HEK293 (cell line): ENCODE data around the gene FCHO2.

Experiments used
- BCL11A ChIP-seq: fragments of 450-650 bp; formaldehyde crosslinking; IDR thresholded peaks from 2 replicates; pipeline ENCODE4 v1.5.1; 2016; ENCODE audit warnings: low read depth, missing biosample characterization, missing genetic modification characterization
- BCL11B ChIP-seq: fragments of 450-650 bp; formaldehyde crosslinking; IDR thresholded peaks from 2 replicates; pipeline ENCODE4 v1.5.1; 2016; ENCODE audit warnings: low read depth, missing biosample characterization, missing genetic modification characterization
- EGR2 ChIP-seq: fragments of 450-650 bp; formaldehyde crosslinking; IDR thresholded peaks from 2 replicates; pipeline ENCODE4 v1.5.1; 2016; ENCODE audit warnings: low read depth, missing biosample characterization, missing genetic modification characterization
- IKZF3 ChIP-seq: fragments of 450-650 bp; IDR thresholded peaks from 2 replicates; pipeline ENCODE4 v1.5.0; 2018; ENCODE audit warnings: missing biosample characterization, mild to moderate bottlenecking, missing genetic modification characterization, moderate library complexity
- KLF9 ChIP-seq: fragments of 450-650 bp; formaldehyde crosslinking; IDR thresholded peaks from 2 replicates; pipeline ENCODE4 v1.5.1; 2016; ENCODE audit warnings: missing biosample characterization, missing genetic modification characterization, low read depth
- SP2 ChIP-seq: fragments of 450-650 bp; formaldehyde crosslinking; IDR thresholded peaks from 2 replicates; pipeline ENCODE4 v1.5.1; 2016; ENCODE audit warnings: missing biosample characterization, missing genetic modification characterization
- TCF7L2 ChIP-seq: IDR thresholded peaks from 2 replicates; pipeline ENCODE4 v1.6.1; 2011; ENCODE audit warnings: low read depth, mild to moderate bottlenecking, inconsistent platforms, low read length, moderate library complexity, borderline replicate concordance
- TRIM28 ChIP-seq: IDR thresholded peaks from 2 replicates; pipeline ENCODE4 v1.6.1; 2011; ENCODE audit warnings: low read length, control low read depth, borderline replicate concordance
- ZBTB8A ChIP-seq: fragments of 450-650 bp; formaldehyde crosslinking; IDR thresholded peaks from 2 replicates; pipeline ENCODE4 v1.5.1; 2016; ENCODE audit warnings: missing biosample characterization, missing genetic modification characterization
- ZFP3 ChIP-seq: fragments of 450-650 bp; formaldehyde crosslinking; IDR thresholded peaks from 2 replicates; pipeline ENCODE4 v1.5.1; 2016; ENCODE audit warnings: low read depth, missing biosample characterization, missing genetic modification characterization
- ZFP41 ChIP-seq: fragments of 450-650 bp; formaldehyde crosslinking; IDR thresholded peaks from 2 replicates; pipeline ENCODE4 v1.5.1; 2016; ENCODE audit warnings: missing biosample characterization, missing genetic modification characterization, borderline replicate concordance
- ZNF10 ChIP-seq: fragments of 450-650 bp; formaldehyde crosslinking; IDR thresholded peaks from 2 replicates; pipeline ENCODE4 v1.5.1; 2017; ENCODE audit warnings: missing biosample characterization, missing genetic modification characterization
- ZNF19 ChIP-seq: fragments of 450-650 bp; formaldehyde crosslinking; IDR thresholded peaks from 2 replicates; pipeline ENCODE4; 2016; ENCODE audit warnings: missing biosample characterization, missing genetic modification characterization, low read depth
- ZNF266 ChIP-seq: fragments of 450-650 bp; formaldehyde crosslinking; IDR thresholded peaks from 2 replicates; pipeline ENCODE4 v1.5.1; 2016; ENCODE audit warnings: missing biosample characterization, missing genetic modification characterization, low read depth
- ZNF292 ChIP-seq: fragments of 450-650 bp; formaldehyde crosslinking; IDR thresholded peaks from 2 replicates; pipeline ENCODE4 v1.5.1; 2016; ENCODE audit warnings: low read depth, missing biosample characterization, missing genetic modification characterization, borderline replicate concordance
- ZNF341 ChIP-seq: fragments of 450-650 bp; formaldehyde crosslinking; IDR thresholded peaks from 2 replicates; pipeline ENCODE4; 2016; ENCODE audit warnings: low read depth, missing biosample characterization, missing genetic modification characterization
- ZNF416 ChIP-seq: fragments of 450-650 bp; formaldehyde crosslinking; IDR thresholded peaks from 2 replicates; pipeline ENCODE4 v1.5.1; 2016; ENCODE audit warnings: missing biosample characterization, missing genetic modification characterization
- ZNF423 ChIP-seq: fragments of 450-650 bp; formaldehyde crosslinking; IDR thresholded peaks from 2 replicates; pipeline ENCODE4 v1.5.1; 2016; ENCODE audit warnings: missing biosample characterization, missing genetic modification characterization
- ZNF433 ChIP-seq: fragments of 450-650 bp; formaldehyde crosslinking; IDR thresholded peaks from 2 replicates; pipeline ENCODE4 v1.5.1; 2016; ENCODE audit warnings: missing biosample characterization, missing genetic modification characterization, low read depth
- ZNF48 ChIP-seq: fragments of 450-650 bp; formaldehyde crosslinking; IDR thresholded peaks from 2 replicates; pipeline ENCODE4 v1.5.1; 2016; ENCODE audit warnings: missing biosample characterization, missing genetic modification characterization
- ZNF558 ChIP-seq: fragments of 450-650 bp; formaldehyde crosslinking; IDR thresholded peaks from 2 replicates; pipeline ENCODE4 v1.5.1; 2016; ENCODE audit warnings: missing biosample characterization, missing genetic modification characterization
- ZNF585B ChIP-seq: fragments of 450-650 bp; formaldehyde crosslinking; IDR thresholded peaks from 2 replicates; pipeline ENCODE4 v1.5.1; 2016; ENCODE audit warnings: missing biosample characterization, missing genetic modification characterization
- ZNF658 ChIP-seq: fragments of 450-650 bp; formaldehyde crosslinking; IDR thresholded peaks from 2 replicates; pipeline ENCODE4; 2016; ENCODE audit warnings: missing biosample characterization, missing genetic modification characterization
- ZNF677 ChIP-seq: fragments of 450-650 bp; IDR thresholded peaks from 2 replicates; pipeline ENCODE4 v1.5.0; 2018; ENCODE audit warnings: missing biosample characterization, mild to moderate bottlenecking, missing genetic modification characterization, moderate library complexity
- ZNF76 ChIP-seq: fragments of 450-650 bp; formaldehyde crosslinking; IDR thresholded peaks from 2 replicates; pipeline ENCODE4; 2016; ENCODE audit warnings: low read depth, missing biosample characterization, missing genetic modification characterization, borderline replicate concordance
- ZSCAN23 ChIP-seq: fragments of 450-650 bp; formaldehyde crosslinking; IDR thresholded peaks from 2 replicates; pipeline ENCODE4 v1.5.1; 2016; ENCODE audit warnings: missing biosample characterization, missing genetic modification characterization
- ZSCAN30 ChIP-seq: fragments of 450-650 bp; IDR thresholded peaks from 2 replicates; pipeline ENCODE4 v1.5.1; 2018; ENCODE audit warnings: missing biosample characterization, mild to moderate bottlenecking, missing genetic modification characterization, moderate library complexity
- ZXDB ChIP-seq: fragments of 450-650 bp; formaldehyde crosslinking; IDR thresholded peaks from 2 replicates; pipeline ENCODE4 v1.5.1; 2016; ENCODE audit warnings: missing biosample characterization, missing genetic modification characterization
- TF ChIP-seq, protein P1 (sequence below): fragments of 450-650 bp; formaldehyde crosslinking; IDR thresholded peaks from 2 replicates; pipeline ENCODE4 v1.5.1; 2016; ENCODE audit warnings: missing biosample characterization, missing genetic modification characterization
- TF ChIP-seq, protein P2 (sequence below): fragments of 450-650 bp; formaldehyde crosslinking; IDR thresholded peaks from 2 replicates; pipeline ENCODE4 v1.5.1; 2017; ENCODE audit warnings: missing biosample characterization, missing genetic modification characterization
- TF ChIP-seq, protein P3 (sequence below): fragments of 450-650 bp; formaldehyde crosslinking; IDR thresholded peaks from 2 replicates; pipeline ENCODE4; 2016; ENCODE audit warnings: missing biosample characterization, missing genetic modification characterization
- TF ChIP-seq, protein P4 (sequence below): fragments of 450-650 bp; formaldehyde crosslinking; conservative IDR thresholded peaks from 2 replicates; pipeline ENCODE4 v1.5.1; 2016; ENCODE audit warnings: low read depth, missing biosample characterization, missing genetic modification characterization

The FCHO2 gene

DNA sequence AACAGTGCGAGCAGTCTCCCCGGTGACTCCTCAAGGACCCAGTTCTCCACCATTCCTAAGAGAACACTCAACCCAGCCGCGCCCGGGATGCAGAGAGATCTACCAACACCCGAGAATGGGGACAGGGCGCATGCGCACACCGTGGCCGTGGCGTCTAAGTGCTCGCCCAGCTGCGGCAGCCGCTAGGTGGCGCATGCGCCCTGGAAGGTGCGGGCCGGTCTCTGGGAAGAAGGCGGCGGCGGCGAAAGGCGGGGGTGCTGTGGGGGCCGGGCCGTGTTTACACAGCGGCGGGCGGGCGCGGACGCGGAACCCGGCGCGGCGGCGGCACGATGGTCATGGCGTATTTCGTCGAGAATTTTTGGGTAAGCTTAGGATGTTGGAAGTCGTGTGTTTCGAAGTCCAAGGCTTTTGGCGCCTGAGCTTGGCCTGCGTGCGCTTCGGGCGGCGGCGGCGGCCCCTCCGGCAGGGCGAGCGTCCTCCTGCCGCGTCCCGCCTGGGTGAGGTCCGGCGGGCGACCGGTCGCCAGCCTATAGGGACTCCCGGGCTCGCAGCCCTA is at the start of gene FCHO2 (continued):
- TF ChIP-seq KLF9 (tag by site-specific recombination): peak; percentile 64
- TF ChIP-seq EGR2 (tag by site-specific recombination): peak; percentile 85
- peak; percentile 27; the same call in 1 of the 2 replicates for TF ChIP-seq ZNF76 (tag by site-specific recombination)
- TF ChIP-seq TRIM28: no peak
- TF ChIP-seq TCF7L2: no peak
- peak; percentile 72; the same call in 1 of the 2 replicates for TF ChIP-seq ZXDB (tag by site-specific recombination)
- TF ChIP-seq ZNF658 (tag by site-specific recombination): no peak
- TF ChIP-seq ZNF19: no peak
- TF ChIP-seq ZNF48 (tag by site-specific recombination): no peak
- no peak for TF ChIP-seq ZNF677 (tag by site-specific recombination)
- no peak for TF ChIP-seq ZFP3 (tag by site-specific recombination)
- TF ChIP-seq, protein P1, sequence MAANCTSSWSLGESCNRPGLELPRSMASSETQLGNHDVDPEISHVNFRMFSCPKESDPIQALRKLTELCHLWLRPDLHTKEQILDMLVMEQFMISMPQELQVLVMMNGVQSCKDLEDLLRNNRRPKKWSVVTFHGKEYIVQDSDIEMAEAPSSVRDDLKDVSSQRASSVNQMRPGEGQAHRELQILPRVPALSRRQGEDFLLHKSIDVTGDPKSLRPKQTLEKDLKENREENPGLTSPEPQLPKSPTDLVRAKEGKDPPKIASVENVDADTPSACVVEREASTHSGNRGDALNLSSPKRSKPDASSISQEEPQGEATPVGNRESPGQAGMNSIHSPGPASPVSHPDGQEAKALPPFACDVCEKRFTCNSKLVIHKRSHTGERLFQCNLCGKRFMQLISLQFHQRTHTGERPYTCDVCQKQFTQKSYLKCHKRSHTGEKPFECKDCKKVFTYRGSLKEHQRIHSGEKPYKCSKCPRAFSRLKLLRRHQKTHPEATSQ (tag by site-specific recombination): 0 out of 2 replicates have a peak, but pooled peaks have one; percentile 61
- TF ChIP-seq ZNF292 (tag by site-specific recombination): no peak
- TF ChIP-seq ZNF585B: no peak
- peak; percentile 33; the same call in 1 of the 2 replicates for TF ChIP-seq SP2 (tag by site-specific recombination)
- TF ChIP-seq, protein P2, sequence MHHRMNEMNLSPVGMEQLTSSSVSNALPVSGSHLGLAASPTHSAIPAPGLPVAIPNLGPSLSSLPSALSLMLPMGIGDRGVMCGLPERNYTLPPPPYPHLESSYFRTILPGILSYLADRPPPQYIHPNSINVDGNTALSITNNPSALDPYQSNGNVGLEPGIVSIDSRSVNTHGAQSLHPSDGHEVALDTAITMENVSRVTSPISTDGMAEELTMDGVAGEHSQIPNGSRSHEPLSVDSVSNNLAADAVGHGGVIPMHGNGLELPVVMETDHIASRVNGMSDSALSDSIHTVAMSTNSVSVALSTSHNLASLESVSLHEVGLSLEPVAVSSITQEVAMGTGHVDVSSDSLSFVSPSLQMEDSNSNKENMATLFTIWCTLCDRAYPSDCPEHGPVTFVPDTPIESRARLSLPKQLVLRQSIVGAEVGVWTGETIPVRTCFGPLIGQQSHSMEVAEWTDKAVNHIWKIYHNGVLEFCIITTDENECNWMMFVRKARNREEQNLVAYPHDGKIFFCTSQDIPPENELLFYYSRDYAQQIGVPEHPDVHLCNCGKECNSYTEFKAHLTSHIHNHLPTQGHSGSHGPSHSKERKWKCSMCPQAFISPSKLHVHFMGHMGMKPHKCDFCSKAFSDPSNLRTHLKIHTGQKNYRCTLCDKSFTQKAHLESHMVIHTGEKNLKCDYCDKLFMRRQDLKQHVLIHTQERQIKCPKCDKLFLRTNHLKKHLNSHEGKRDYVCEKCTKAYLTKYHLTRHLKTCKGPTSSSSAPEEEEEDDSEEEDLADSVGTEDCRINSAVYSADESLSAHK (tag by site-specific recombination): no peak
- no peak for TF ChIP-seq ZNF433 (tag by site-specific recombination)
- TF ChIP-seq ZSCAN23 (tag by site-specific recombination): no peak
- TF ChIP-seq ZNF10 (tag by site-specific recombination): no peak
- TF ChIP-seq, protein P3, sequence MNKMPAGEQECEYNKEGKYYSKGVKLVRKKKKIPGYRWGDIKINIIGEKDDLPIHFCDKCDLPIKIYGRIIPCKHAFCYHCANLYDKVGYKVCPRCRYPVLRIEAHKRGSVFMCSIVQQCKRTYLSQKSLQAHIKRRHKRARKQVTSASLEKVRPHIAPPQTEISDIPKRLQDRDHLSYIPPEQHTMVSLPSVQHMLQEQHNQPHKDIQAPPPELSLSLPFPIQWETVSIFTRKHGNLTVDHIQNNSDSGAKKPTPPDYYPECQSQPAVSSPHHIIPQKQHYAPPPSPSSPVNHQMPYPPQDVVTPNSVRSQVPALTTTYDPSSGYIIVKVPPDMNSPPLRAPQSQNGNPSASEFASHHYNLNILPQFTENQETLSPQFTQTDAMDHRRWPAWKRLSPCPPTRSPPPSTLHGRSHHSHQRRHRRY: no peak
- no peak for TF ChIP-seq BCL11A (tag by site-specific recombination)
- no peak for TF ChIP-seq ZNF266 (tag by site-specific recombination)
- TF ChIP-seq ZFP41 (tag by site-specific recombination): no peak
- peak; percentile 87 for TF ChIP-seq ZBTB8A (tag by site-specific recombination)
- TF ChIP-seq ZNF416 (tag by site-specific recombination): no peak
- TF ChIP-seq BCL11B (tag by site-specific recombination): peak; percentile 41; the same call in 1 of the 2 replicates
- TF ChIP-seq ZNF341: peak; percentile 7; the same call in 1 of the 2 replicates
- TF ChIP-seq, protein P4, sequence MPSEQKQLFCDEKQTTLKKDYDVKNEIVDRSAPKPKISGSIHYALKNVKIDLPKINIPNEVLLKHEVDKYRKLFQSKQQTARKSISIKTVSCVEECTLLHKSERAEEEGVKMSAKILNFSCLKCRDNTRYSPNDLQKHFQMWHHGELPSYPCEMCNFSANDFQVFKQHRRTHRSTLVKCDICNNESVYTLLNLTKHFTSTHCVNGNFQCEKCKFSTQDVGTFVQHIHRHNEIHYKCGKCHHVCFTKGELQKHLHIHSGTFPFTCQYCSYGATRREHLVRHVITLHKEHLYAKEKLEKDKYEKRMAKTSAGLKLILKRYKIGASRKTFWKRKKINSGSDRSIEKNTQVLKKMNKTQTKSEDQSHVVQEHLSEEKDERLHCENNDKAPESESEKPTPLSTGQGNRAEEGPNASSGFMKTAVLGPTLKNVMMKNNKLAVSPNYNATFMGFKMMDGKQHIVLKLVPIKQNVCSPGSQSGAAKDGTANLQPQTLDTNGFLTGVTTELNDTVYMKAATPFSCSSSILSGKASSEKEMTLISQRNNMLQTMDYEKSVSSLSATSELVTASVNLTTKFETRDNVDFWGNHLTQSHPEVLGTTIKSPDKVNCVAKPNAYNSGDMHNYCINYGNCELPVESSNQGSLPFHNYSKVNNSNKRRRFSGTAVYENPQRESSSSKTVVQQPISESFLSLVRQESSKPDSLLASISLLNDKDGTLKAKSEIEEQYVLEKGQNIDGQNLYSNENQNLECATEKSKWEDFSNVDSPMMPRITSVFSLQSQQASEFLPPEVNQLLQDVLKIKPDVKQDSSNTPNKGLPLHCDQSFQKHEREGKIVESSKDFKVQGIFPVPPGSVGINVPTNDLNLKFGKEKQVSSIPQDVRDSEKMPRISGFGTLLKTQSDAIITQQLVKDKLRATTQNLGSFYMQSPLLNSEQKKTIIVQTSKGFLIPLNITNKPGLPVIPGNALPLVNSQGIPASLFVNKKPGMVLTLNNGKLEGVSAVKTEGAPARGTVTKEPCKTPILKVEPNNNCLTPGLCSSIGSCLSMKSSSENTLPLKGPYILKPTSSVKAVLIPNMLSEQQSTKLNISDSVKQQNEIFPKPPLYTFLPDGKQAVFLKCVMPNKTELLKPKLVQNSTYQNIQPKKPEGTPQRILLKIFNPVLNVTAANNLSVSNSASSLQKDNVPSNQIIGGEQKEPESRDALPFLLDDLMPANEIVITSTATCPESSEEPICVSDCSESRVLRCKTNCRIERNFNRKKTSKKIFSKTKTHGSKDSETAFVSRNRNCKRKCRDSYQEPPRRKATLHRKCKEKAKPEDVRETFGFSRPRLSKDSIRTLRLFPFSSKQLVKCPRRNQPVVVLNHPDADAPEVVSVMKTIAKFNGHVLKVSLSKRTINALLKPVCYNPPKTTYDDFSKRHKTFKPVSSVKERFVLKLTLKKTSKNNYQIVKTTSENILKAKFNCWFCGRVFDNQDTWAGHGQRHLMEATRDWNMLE (tag by site-specific recombination): no peak
- TF ChIP-seq ZSCAN30: 0 out of 2 replicates have a peak, but pooled peaks have one; percentile 68
- no peak for TF ChIP-seq ZNF558 (tag by site-specific recombination)
- TF ChIP-seq ZNF423 (tag by site-specific recombination): no peak
- no peak; the same call in 1 of the 2 replicates for TF ChIP-seq IKZF3
